Fibroblast of lung (primary cell): ENCODE results near the gene DDX47. TPM values are rescaled to one million over a fixed set of nuclear protein-coding genes. Genes with fewer than 3 reads are reported as not detected.
"Not testable (repeated sequence)": the region's sequence is repeated elsewhere in the genome, so short reads cannot be mapped to it uniquely, and the experiment has no call there.

Experiments
- DNase-seq, 2 donors: peaks; one replicate each; pipeline versions ENCODE4 v3.0.0 to v3.0.0-alpha.2; 2010; ENCODE audit warnings: low read depth in 2 of 2
- H2AFZ ChIP-seq: 2 replicates; pipeline ENCODE4 v1.5.1; 2012; ENCODE audit warnings: low read length, control low read depth, inconsistent platforms
- H3K27ac ChIP-seq: 2 replicates; pipeline ENCODE4 v1.5.1; 2011; ENCODE audit warnings: low read length, control low read depth; ENCODE audit not compliant: insufficient read depth
- H3K27me3 ChIP-seq: 2 replicates; pipeline ENCODE4 v1.5.1; 2011; ENCODE audit warnings: mild to moderate bottlenecking, low read length; ENCODE audit not compliant: control insufficient read depth, insufficient read depth
- H3K36me3 ChIP-seq: 2 replicates; pipeline ENCODE4 v1.5.1; 2011; ENCODE audit warnings: low read length; ENCODE audit not compliant: control insufficient read depth, insufficient read depth
- H3K4me1 ChIP-seq: 2 replicates; pipeline ENCODE4 v1.5.1; 2011; ENCODE audit warnings: low read length; ENCODE audit not compliant: control insufficient read depth, insufficient read depth; ENCODE audit errors: extremely low read depth
- H3K4me2 ChIP-seq: 2 replicates; pipeline ENCODE4 v1.5.1; 2011; ENCODE audit warnings: low read length, control low read depth; ENCODE audit not compliant: insufficient read depth; ENCODE audit errors: extremely low read depth
- H3K4me3 ChIP-seq, 4 experiments: fragments of 200-600 bp in 1 of 4; sonication (generic) in 1 of 4; replicated peaks in 1 of 4; 2 replicates each; pipeline ENCODE4 v1.5.1; 2011 to 2016; ENCODE audit warnings: low read length in 4 of 4, low read depth in 3 of 4, mild to moderate bottlenecking in 3 of 4, control low read depth in 2 of 4, inconsistent platforms in 1 of 4, mixed read lengths in 1 of 4; ENCODE audit not compliant: insufficient read depth in 1 of 4; ENCODE audit errors: control extremely low read depth in 1 of 4
- H3K79me2 ChIP-seq: 2 replicates; pipeline ENCODE4 v1.5.1; 2012; ENCODE audit warnings: mild to moderate bottlenecking, low read length, inconsistent platforms; ENCODE audit not compliant: control insufficient read depth, insufficient read depth
- H3K9ac ChIP-seq: 2 replicates; pipeline ENCODE4 v1.5.1; 2011; ENCODE audit warnings: mild to moderate bottlenecking, low read length, control low read depth; ENCODE audit not compliant: insufficient read depth
- H3K9me3 ChIP-seq: 2 replicates; pipeline ENCODE4 v1.5.1; 2012; ENCODE audit warnings: low read depth, low read length; ENCODE audit not compliant: control insufficient read depth, insufficient read depth
- H4K20me1 ChIP-seq: 2 replicates; pipeline ENCODE4 v1.5.1; 2011; ENCODE audit warnings: low read length; ENCODE audit not compliant: control insufficient read depth, insufficient read depth; ENCODE audit errors: extremely low read depth
- CTCF ChIP-seq, 2 donors: IDR thresholded peaks in 1 of 2; conservative IDR thresholded peaks in 1 of 2; 1 replicate in 1 of 2; 2 replicates in 1 of 2; pipeline ENCODE4 v1.5.1; 2011 to 2012; ENCODE audit warnings: low read length in 2 of 2, control low read depth in 1 of 2, inconsistent platforms in 1 of 2, low read depth in 1 of 2, mild to moderate bottlenecking in 1 of 2
- EZH2 ChIP-seq: IDR thresholded peaks from 2 replicates; pipeline ENCODE4 v1.5.1; 2012; ENCODE audit warnings: low read length, control low read depth, mild to moderate bottlenecking; ENCODE audit errors: missing control alignments
- polyA plus RNA-seq, 2 donors: library from polyadenylated mRNA; depleted of rRNA in 1 of 2; stranded (reverse) in 1 of 2; unstranded in 1 of 2; fragments of >200 nt; gene quantifications; 2 replicates each; pipeline ENCODE4 v1.2.1, GENCODE V29; 2011 to 2012; ENCODE audit warnings: missing spikeins in 1 of 2
- total RNA-seq: library from RNA; depleted of rRNA; stranded (reverse); fragments of >200 nt; gene quantifications from 2 replicates; pipeline ENCODE4 v1.2.1, GENCODE V29; 2014

The DDX47 gene
- total and polyA plus RNA-seq, 2 donors (not counting 1 experiment from before 2014, with no cell fraction given) = 41.9 to 83.2 TPM

DNA sequence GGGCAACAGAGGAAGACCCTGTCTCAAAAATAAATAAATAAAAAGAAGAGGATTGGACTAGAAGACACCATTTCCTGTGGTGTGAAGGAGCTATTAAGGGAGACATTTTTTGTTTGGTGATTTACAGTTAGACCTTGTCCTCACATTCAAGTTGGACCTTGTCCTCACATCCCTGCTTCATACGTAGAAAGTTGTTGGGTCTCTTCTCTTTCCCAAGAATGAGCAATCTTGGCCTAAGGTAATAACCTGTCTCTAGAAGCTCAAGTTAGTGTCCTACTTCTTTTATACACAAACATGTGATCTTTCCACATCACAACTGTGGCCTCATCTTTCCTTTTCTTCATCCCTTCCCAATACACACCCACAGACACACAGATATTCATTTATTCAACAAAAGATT is 14.7 kb upstream of the DDX47 start:
- Histone ChIP-seq H2AFZ (no peak overlapping the region), H3K27ac (no peak overlapping the region), H3K36me3 (no peaks in the 10 kb centered on the region), H3K9me3 (no peaks in the 10 kb centered on the region), H3K79me2 (no peaks in the 10 kb centered on the region), H3K27me3 (no peaks in the 10 kb centered on the region), H4K20me1 (no peaks in the 10 kb centered on the region), H3K9ac (no peak overlapping the region), H3K4me2 (no peak overlapping the region), H3K4me1 (peaks cover 4% of the 10 kb centered on the region), H3K4me3 (no peak overlapping the region)
- no peak for DNase-seq
- TF ChIP-seq EZH2 (no peak), CTCF (conservative IDR thresholded peaks at IDR 0.05 in 1 of 2, IDR thresholded peaks at IDR 0.05 in 1 of 2; ENCODE audit: low read depth in 1 of 2, low read length in 2 of 2) (no peak)

DNA sequence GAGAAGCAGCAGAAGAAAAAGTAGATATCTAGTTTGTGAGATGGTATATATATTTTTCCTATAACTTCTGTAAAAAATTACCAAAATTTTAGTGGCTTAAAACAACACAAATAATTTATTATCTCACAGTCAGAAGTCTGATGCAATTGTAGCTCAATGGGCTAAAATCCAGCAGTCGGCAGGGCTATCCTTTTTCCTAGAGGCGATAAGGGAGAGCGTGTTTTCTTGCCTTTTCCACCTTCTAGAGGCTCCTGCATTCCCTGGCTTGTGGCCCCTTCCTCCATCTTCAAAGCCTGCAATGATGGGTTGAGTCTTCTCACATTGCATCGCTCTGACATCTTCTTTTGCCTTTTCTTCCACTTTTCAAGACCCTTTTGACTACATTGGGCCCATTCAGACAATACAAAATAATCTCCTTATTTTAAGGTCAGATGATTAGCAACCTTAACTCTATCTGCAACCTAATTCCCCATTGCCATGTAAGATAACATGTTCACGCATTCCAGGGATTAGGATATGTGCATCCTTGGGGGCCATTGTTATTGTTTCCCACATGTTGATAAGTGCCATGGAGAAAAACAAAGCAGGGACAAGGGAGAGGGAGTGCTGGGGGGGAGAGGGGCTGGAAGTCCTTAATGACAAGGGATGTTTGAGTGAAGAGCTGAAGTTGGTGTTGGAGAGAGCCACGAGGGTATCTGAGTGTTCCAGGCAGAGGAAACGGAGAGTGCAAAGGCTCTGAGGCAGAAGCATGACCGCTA is 13.8 kb upstream of the DDX47 start:
- Histone ChIP-seq H4K20me1 (no peaks in the 10 kb centered on the region), H2AFZ (no peak overlapping the region), H3K79me2 (no peaks in the 10 kb centered on the region), H3K27me3 (no peaks in the 10 kb centered on the region), H3K27ac (no peak overlapping the region), H3K4me1 (peaks cover 8% of the 10 kb centered on the region), H3K9ac (no peak overlapping the region), H3K9me3 (no peaks in the 10 kb centered on the region), H3K36me3 (no peaks in the 10 kb centered on the region), H3K4me3 (no peak overlapping the region), H3K4me2 (no peak overlapping the region)
- no peak for DNase-seq
- TF ChIP-seq EZH2 (no peak), CTCF (conservative IDR thresholded peaks at IDR 0.05 in 1 of 2, IDR thresholded peaks at IDR 0.05 in 1 of 2; ENCODE audit: low read depth in 1 of 2, low read length in 2 of 2) (no peak)

DNA sequence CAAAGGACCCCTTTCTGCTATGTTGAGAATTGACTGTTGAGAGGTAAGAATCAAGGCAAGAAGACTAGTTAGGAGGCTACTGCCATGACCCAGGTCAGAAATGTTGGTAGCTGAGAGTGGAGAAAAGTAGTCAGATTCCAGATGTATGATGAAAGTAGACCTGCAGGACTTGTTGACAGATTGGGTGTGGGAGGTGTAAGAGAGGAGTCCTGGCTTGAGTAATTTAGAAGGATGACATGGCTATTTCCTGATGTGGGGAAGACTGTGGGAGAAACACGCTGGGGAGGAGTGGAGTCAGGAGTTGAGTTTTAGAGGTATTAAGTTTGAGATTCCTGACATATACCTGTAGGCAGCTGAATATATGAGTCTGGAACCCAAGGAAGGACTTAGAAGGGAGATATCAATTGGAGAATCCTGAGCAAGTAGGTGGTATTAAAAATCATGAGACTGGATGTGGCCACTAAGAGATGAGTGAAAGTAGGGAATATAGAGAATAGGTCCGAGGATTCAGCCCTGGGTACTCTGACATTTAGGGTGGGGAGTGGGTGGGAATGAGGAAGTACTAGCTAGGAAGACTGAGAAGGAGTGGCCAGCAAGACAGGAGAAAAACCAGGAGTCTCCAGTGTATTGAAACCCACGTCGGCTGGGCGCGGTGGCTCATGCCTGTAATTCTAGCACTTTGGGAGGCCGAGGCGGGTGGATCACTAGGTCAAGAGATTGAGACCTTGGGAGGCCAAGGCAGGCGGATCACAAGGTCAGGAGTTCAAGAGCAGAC is 12.6 kb upstream of the DDX47 start:
- Histone ChIP-seq H3K27ac (no peak overlapping the region), H3K9ac (no peak overlapping the region), H3K4me2 (no peak overlapping the region), H4K20me1 (no peaks in the 10 kb centered on the region), H3K4me1 (peaks cover 11% of the 10 kb centered on the region), H3K4me3 (no peak overlapping the region), H2AFZ (no peak overlapping the region), H3K9me3 (no peaks in the 10 kb centered on the region), H3K27me3 (no peaks in the 10 kb centered on the region), H3K36me3 (no peaks in the 10 kb centered on the region), H3K79me2 (no peaks in the 10 kb centered on the region)
- peak in 1 of 2 donors; percentile 68 for DNase-seq
- no peak for TF ChIP-seq EZH2
- no peak for TF ChIP-seq CTCF (conservative IDR thresholded peaks at IDR 0.05 in 1 of 2, IDR thresholded peaks at IDR 0.05 in 1 of 2; ENCODE audit: low read depth in 1 of 2, low read length in 2 of 2)

DNA sequence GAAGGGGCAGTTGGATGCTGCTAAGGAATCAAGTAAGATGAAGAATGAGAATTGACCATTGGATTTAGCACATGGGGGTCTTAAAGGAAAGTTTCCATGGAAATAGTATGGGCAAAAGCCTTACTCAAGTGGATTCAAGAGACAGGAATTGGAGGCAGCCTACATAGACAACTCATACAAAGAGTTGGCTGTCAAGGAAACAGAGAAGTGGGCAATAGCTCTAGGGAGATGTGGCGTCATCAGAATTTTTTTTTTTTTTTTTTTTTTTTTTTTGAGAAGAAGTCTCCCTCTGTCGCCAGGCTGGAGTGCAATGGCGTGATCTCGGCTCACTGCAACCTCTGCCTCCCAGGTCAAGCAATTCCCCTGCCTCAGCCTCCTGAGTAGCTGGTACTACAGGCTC is 11.5 kb upstream of the DDX47 start:
- DNase-seq, H3K36me3 ChIP-seq, H3K9ac ChIP-seq, H2AFZ ChIP-seq, H3K79me2 ChIP-seq, H3K9me3 ChIP-seq, H3K27me3 ChIP-seq, H4K20me1 ChIP-seq, H3K4me2 ChIP-seq, H3K27ac ChIP-seq, H3K4me3 ChIP-seq: not testable (repeated sequence)
- peaks cover 11% of the 10 kb centered on the region for H3K4me1 ChIP-seq
